ENCODE results near the gene RBM38.

RBM38 gene

GRCh38 chr20:57392512-57393271 lies 1.5 kb downstream of the RBM38 start:
- Histone ChIP-seq H2BK15ac (ENCODE audit: low read depth, poor library complexity, severe bottlenecking) (no peak overlapping the region), H2BK120ac (ENCODE audit: low read depth, low read length) (no peak overlapping the region), H2AK5ac (ENCODE audit: low read length, severe bottlenecking) (peak overlapping the region; percentile 68), H3K14ac (ENCODE audit: low read length in 2 of 2) (no peak overlapping the region), H3K4ac (ENCODE audit: low read depth in 1 of 2, low read length in 2 of 2) (no peak overlapping the region), H3K18ac (ENCODE audit: low read depth in 1 of 2, low read length in 2 of 2) (no peak overlapping the region), H3K36me3 (ENCODE audit: control insufficient read depth in 1 of 2, insufficient read depth in 2 of 2, low read depth in 1 of 2, low read length in 2 of 2) (peaks cover 24 to 48% of the 10 kb centered on the region in 2 experiments), H3K9me3 (ENCODE audit: control insufficient read depth, low read length) (no peaks in the 10 kb centered on the region), H4K8ac (ENCODE audit: low read length) (no peak overlapping the region), H2BK12ac (ENCODE audit: low read length in 2 of 2) (no peak overlapping the region), H3K9ac (ENCODE audit: low read length) (peak overlapping the region; percentile 72), H3K27me3 (ENCODE audit: control insufficient read depth in 1 of 2, insufficient read depth in 1 of 2, low read length in 2 of 2) (no peaks in the 10 kb centered on the region), H3K27ac (ENCODE audit: low read length, poor library complexity, severe bottlenecking) (no peak overlapping the region), H3K79me1 (replicated peaks; ENCODE audit: low read length, poor library complexity, severe bottlenecking) (peaks cover 23% of the 10 kb centered on the region), H2AFZ (ENCODE audit: low read depth, low read length) (no peak overlapping the region), H3K4me1 (ENCODE audit: control insufficient read depth, insufficient read depth, low read depth, low read length) (peaks cover 58% of the 10 kb centered on the region), H4K91ac (ENCODE audit: low read length) (no peak overlapping the region), H2BK5ac (ENCODE audit: low read depth, low read length, poor library complexity, severe bottlenecking) (no peak overlapping the region), H3K4me2 (ENCODE audit: low read length, poor library complexity, severe bottlenecking) (peak overlapping the region; percentile 80), H3K4me3 (ENCODE audit: insufficient read depth in 1 of 2, low read depth in 1 of 2, low read length in 2 of 2) (peak overlapping the region; percentile 76 to 80), H3K23ac (ENCODE audit: low read length in 2 of 2) (peak overlapping the region in 1 of 2 experiments; percentile 70)
- 83% methylated on average over 33 of the region's 33 CpGs for WGBS
- no peak for DNase-seq

DNA sequence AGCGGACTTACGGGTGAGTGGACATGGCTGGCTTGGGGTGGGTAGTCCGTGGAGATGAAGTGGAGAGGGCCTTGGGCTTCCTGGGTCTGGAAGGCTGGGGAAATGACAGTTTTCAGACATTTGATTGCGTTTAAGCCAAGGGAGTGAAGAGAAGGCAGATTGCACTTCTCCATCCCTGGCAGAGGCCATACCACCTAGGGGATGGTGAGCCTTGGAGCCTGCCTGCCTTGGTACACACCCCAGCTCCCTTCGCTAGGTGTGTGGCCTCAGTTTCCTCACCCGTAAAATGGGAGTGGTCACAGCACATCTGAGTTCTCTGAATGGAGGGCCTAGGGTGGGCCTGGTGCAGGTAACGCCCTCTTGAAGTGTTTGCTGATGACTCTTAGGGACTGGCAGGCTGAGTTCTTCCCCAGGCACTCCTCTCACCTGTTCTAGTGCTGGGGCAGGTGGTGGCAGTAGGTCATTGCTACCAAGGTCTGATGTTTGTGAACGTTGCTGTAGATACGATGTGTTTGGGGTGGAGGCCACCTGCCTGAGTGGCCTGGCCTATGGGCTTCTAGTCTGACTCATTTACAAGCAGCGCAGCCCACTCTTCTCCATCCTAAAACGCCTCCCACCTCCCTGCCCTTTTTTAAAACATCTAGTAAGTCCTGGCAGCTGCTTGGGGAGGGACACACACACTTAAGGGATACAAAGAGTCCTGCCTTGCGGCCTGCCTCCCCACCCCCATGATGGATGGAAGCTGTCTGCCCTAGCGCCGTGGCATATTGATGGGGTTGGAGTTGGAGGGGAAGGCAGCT lies 2.3 kb downstream of the RBM38 start:
- no peak overlapping the region for H3K23ac ChIP-seq (ENCODE audit: low read length in 2 of 2)
- H3K14ac ChIP-seq (ENCODE audit: low read length in 2 of 2), result no peak overlapping the region
- no peak overlapping the region for H2AFZ ChIP-seq (ENCODE audit: low read depth, low read length)
- no peaks in the 10 kb centered on the region for H3K27me3 ChIP-seq (ENCODE audit: control insufficient read depth in 1 of 2, insufficient read depth in 1 of 2, low read length in 2 of 2)
- H3K4me3 ChIP-seq (ENCODE audit: insufficient read depth in 1 of 2, low read depth in 1 of 2, low read length in 2 of 2), result no peak overlapping the region
- H3K4me2 ChIP-seq (ENCODE audit: low read length, poor library complexity, severe bottlenecking), result peak overlapping the region; percentile 80
- peaks cover 28 to 56% of the 10 kb centered on the region in 2 experiments for H3K36me3 ChIP-seq (ENCODE audit: control insufficient read depth in 1 of 2, insufficient read depth in 2 of 2, low read depth in 1 of 2, low read length in 2 of 2)
- H2AK5ac ChIP-seq (ENCODE audit: low read length, severe bottlenecking), result no peak overlapping the region
- no peak for DNase-seq
- H3K18ac ChIP-seq (ENCODE audit: low read depth in 1 of 2, low read length in 2 of 2), result no peak overlapping the region
- H2BK15ac ChIP-seq (ENCODE audit: low read depth, poor library complexity, severe bottlenecking), result no peak overlapping the region
- no peak overlapping the region for H3K4ac ChIP-seq (ENCODE audit: low read depth in 1 of 2, low read length in 2 of 2)
- H2BK120ac ChIP-seq (ENCODE audit: low read depth, low read length), result no peak overlapping the region
- no peak overlapping the region for H3K27ac ChIP-seq (ENCODE audit: low read length, poor library complexity, severe bottlenecking)
- no peak overlapping the region for H4K8ac ChIP-seq (ENCODE audit: low read length)
- H4K91ac ChIP-seq (ENCODE audit: low read length), result no peak overlapping the region
- no peak overlapping the region for H3K9ac ChIP-seq (ENCODE audit: low read length)
- H3K9me3 ChIP-seq (ENCODE audit: control insufficient read depth, low read length), result no peaks in the 10 kb centered on the region
- WGBS, result 96% methylated on average over 14 of the region's 14 CpGs
- no peak overlapping the region for H2BK5ac ChIP-seq (ENCODE audit: low read depth, low read length, poor library complexity, severe bottlenecking)
- peaks cover 66% of the 10 kb centered on the region for H3K4me1 ChIP-seq (ENCODE audit: control insufficient read depth, insufficient read depth, low read depth, low read length)
- H3K79me1 ChIP-seq (replicated peaks; ENCODE audit: low read length, poor library complexity, severe bottlenecking), result peaks cover 28% of the 10 kb centered on the region
- no peak overlapping the region for H2BK12ac ChIP-seq (ENCODE audit: low read length in 2 of 2)

DNA sequence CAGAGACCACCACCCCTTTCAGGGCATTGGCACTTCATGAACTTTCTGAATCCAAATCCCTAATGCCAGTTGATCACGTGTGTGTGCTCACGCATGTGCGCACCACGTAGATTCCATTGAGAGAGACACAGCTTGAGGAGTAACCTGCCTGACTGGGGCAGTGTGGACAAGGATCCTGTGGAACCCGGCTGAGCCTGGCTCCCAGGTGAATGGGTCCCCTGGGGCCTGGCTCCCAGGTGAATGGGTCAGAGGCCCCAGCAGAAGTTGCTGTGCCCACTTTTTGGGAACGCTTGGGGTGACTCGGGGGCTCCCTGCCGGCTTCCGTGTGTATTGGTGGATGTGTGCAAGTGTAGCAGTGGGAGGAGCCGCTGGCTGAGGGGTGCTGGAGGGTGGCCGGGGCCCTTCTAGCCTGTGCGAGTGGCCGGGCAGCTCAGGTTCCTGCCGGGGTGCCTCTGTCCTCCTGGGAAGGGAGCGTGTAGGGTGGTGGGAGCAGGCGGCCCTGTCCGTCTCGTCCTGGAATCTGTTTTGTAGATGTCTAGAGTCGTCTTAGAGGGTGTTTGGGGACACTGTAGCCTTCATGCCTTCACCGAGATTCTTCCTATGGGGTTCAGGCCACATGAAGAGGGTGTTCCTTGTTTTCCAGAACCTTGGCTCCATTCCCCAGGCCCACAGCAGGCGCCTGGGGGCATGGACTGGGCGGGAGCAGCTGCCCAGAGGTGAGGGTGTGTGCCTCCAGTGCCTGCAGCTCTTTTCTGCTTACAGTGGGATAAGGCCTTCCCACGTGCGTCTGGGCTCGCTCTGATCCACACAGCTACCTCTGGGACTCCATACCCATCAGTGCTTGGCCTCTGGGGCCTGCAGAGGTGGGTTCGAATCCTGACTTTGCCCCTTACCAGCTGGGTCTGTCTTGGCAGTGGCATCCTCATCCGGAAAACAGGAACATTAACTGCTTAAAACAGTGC lies 3.2 kb downstream of the RBM38 start:
- Histone ChIP-seq H3K14ac (ENCODE audit: low read length in 2 of 2) (no peak overlapping the region), H3K18ac (ENCODE audit: low read depth in 1 of 2, low read length in 2 of 2) (no peak overlapping the region), H3K27me3 (ENCODE audit: control insufficient read depth in 1 of 2, insufficient read depth in 1 of 2, low read length in 2 of 2) (no peaks in the 10 kb centered on the region), H3K36me3 (ENCODE audit: control insufficient read depth in 1 of 2, insufficient read depth in 2 of 2, low read depth in 1 of 2, low read length in 2 of 2) (peaks cover 28 to 64% of the 10 kb centered on the region in 2 experiments), H2BK120ac (ENCODE audit: low read depth, low read length) (no peak overlapping the region), H3K4me2 (ENCODE audit: low read length, poor library complexity, severe bottlenecking) (no peak overlapping the region), H3K27ac (ENCODE audit: low read length, poor library complexity, severe bottlenecking) (no peak overlapping the region), H2AK5ac (ENCODE audit: low read length, severe bottlenecking) (no peak overlapping the region), H4K91ac (ENCODE audit: low read length) (no peak overlapping the region), H2BK5ac (ENCODE audit: low read depth, low read length, poor library complexity, severe bottlenecking) (no peak overlapping the region), H3K4me1 (ENCODE audit: control insufficient read depth, insufficient read depth, low read depth, low read length) (peaks cover 73% of the 10 kb centered on the region), H4K8ac (ENCODE audit: low read length) (no peak overlapping the region), H2BK12ac (ENCODE audit: low read length in 2 of 2) (no peak overlapping the region), H3K23ac (ENCODE audit: low read length in 2 of 2) (no peak overlapping the region), H2AFZ (ENCODE audit: low read depth, low read length) (no peak overlapping the region), H3K4ac (ENCODE audit: low read depth in 1 of 2, low read length in 2 of 2) (no peak overlapping the region), H3K9me3 (ENCODE audit: control insufficient read depth, low read length) (no peaks in the 10 kb centered on the region), H2BK15ac (ENCODE audit: low read depth, poor library complexity, severe bottlenecking) (no peak overlapping the region), H3K79me1 (replicated peaks; ENCODE audit: low read length, poor library complexity, severe bottlenecking) (peaks cover 28% of the 10 kb centered on the region), H3K4me3 (ENCODE audit: insufficient read depth in 1 of 2, low read depth in 1 of 2, low read length in 2 of 2) (no peak overlapping the region), H3K9ac (ENCODE audit: low read length) (peak overlapping the region; percentile 88)
- DNase-seq, result no peak
- WGBS, result 88% methylated on average over 27 of the region's 27 CpGs

All from mesenchymal stem cell (in vitro differentiated cells and primary cell).